Loucy (cell line): Measurements from ENCODE around the gene CHMP4B.

Experiments
- H2AFZ ChIP-seq: fragments of 200-600 bp; sonication (generic); 2 replicates; pipeline ENCODE4 v1.6.0; 2016; ENCODE audit warnings: antibody characterized with exemption, mild to moderate bottlenecking, low read length, moderate library complexity
- H3F3A ChIP-seq: fragments of 200-600 bp; 2 replicates; pipeline ENCODE4 v1.6.0; 2016; ENCODE audit warnings: antibody characterized with exemption, low read depth, mild to moderate bottlenecking
- H3K27me3 ChIP-seq: fragments of 200-600 bp; sonication (generic); 2 replicates; pipeline ENCODE4 v1.6.1; 2014; ENCODE audit warnings: low read length, mild to moderate bottlenecking; ENCODE audit not compliant: insufficient read depth, poor library complexity, severe bottlenecking
- H3K36me3 ChIP-seq: fragments of 200-600 bp; sonication (generic); 2 replicates; pipeline ENCODE4 v1.6.1; 2016; ENCODE audit warnings: low read length; ENCODE audit not compliant: insufficient read depth
- H3K4me1 ChIP-seq: fragments of 200-600 bp; sonication (generic); 2 replicates; pipeline ENCODE4 v1.5.1; 2014; ENCODE audit warnings: low read length, mild to moderate bottlenecking; ENCODE audit not compliant: insufficient read depth, poor library complexity, severe bottlenecking
- H3K4me2 ChIP-seq: fragments of 200-600 bp; sonication (generic); 2 replicates; pipeline ENCODE4 v1.6.0; 2014; ENCODE audit warnings: antibody characterized with exemption, low read length, low read depth, mild to moderate bottlenecking; ENCODE audit not compliant: poor library complexity, severe bottlenecking
- H3K4me3 ChIP-seq: fragments of 200-600 bp; sonication (generic); 2 replicates; pipeline ENCODE4 v1.5.1; 2014; ENCODE audit warnings: low read length, mild to moderate bottlenecking, mixed read lengths; ENCODE audit not compliant: poor library complexity, severe bottlenecking
- H3K79me2 ChIP-seq: fragments of 200-600 bp; sonication (generic); 2 replicates; pipeline ENCODE4 v1.6.1; 2014; ENCODE audit warnings: low read length; ENCODE audit not compliant: insufficient read depth
- H3K9ac ChIP-seq: fragments of 200-600 bp; sonication (generic); 2 replicates; pipeline ENCODE4 v1.6.0; 2014; ENCODE audit warnings: mild to moderate bottlenecking, low read depth, low read length, moderate library complexity; ENCODE audit not compliant: poor library complexity, severe bottlenecking
- H3K9me2 ChIP-seq: fragments of 200-600 bp; sonication (generic); replicated peaks from 2 replicates; pipeline ENCODE4 v1.6.1; 2016; ENCODE audit warnings: low read depth, low read length, mixed read lengths
- H3K9me3 ChIP-seq: fragments of 200-600 bp; sonication (generic); 2 replicates; pipeline ENCODE4 v1.6.1; 2014; ENCODE audit warnings: mild to moderate bottlenecking, antibody characterized with exemption, low read length, low read depth; ENCODE audit not compliant: insufficient read depth
- H4K20me1 ChIP-seq: fragments of 200-600 bp; sonication (generic); 2 replicates; pipeline ENCODE4 v1.6.0; 2014; ENCODE audit warnings: antibody characterized with exemption, low read length, mild to moderate bottlenecking; ENCODE audit not compliant: insufficient read depth, poor library complexity, severe bottlenecking
- CTCF ChIP-seq: fragments of 200-600 bp; sonication (generic); conservative IDR thresholded peaks from 2 replicates; pipeline ENCODE4 v1.5.1; 2014; ENCODE audit warnings: mild to moderate bottlenecking, antibody characterized with exemption, low read length
- EZH2phosphoT487 ChIP-seq: fragments of 200-600 bp; IDR thresholded peaks from 2 replicates; pipeline ENCODE4 v1.6.1; 2018; ENCODE audit warnings: antibody characterized with exemption, mild to moderate bottlenecking, moderate library complexity, borderline replicate concordance

The CHMP4B gene

GRCh38 chr20:33820362-33820761 is 9.2 kb downstream of the CHMP4B start:
- Histone ChIP-seq H3K27me3 (no peaks in the 10 kb centered on the region), H3K9me3 (no peaks in the 10 kb centered on the region), H3F3A (no peaks in the 10 kb centered on the region), H2AFZ (no peak overlapping the region), H3K9ac (no peak overlapping the region), H3K9me2 (no peaks in the 10 kb centered on the region), H3K4me1 (peaks cover 33% of the 10 kb centered on the region), H3K79me2 (peaks cover 91% of the 10 kb centered on the region), H3K4me3 (no peak overlapping the region), H3K36me3 (no peaks in the 10 kb centered on the region; the same call in 1 of the 2 replicates), H4K20me1 (peaks cover 58% of the 10 kb centered on the region), H3K4me2 (peak overlapping the region; percentile 20)
- no peak for TF ChIP-seq EZH2phosphoT487
- TF ChIP-seq CTCF, result no peak

GRCh38 chr20:33821270-33821836 is 10.2 kb downstream of the CHMP4B start:
- H3K9me3 ChIP-seq, result no peaks in the 10 kb centered on the region
- H3K79me2 ChIP-seq, result peaks cover 90% of the 10 kb centered on the region
- no peak for TF ChIP-seq EZH2phosphoT487
- TF ChIP-seq CTCF, result no peak
- H3F3A ChIP-seq, result no peaks in the 10 kb centered on the region
- H3K36me3 ChIP-seq, result no peaks in the 10 kb centered on the region; the same call in 1 of the 2 replicates
- no peak overlapping the region for H2AFZ ChIP-seq
- H3K9me2 ChIP-seq, result no peaks in the 10 kb centered on the region
- H3K9ac ChIP-seq, result no peak overlapping the region
- peaks cover 24% of the 10 kb centered on the region for H3K4me1 ChIP-seq
- no peak overlapping the region for H3K4me2 ChIP-seq
- no peaks in the 10 kb centered on the region for H3K27me3 ChIP-seq
- no peak overlapping the region for H3K4me3 ChIP-seq
- peaks cover 56% of the 10 kb centered on the region for H4K20me1 ChIP-seq

- TF ChIP-seq CTCF (no peak), EZH2phosphoT487 (no peak)
- Histone ChIP-seq H3K9me2 (no peaks in the 10 kb centered on the region), H3K4me3 (no peak overlapping the region), H3K9ac (no peak overlapping the region), H3K4me2 (no peak overlapping the region), H3K27me3 (no peaks in the 10 kb centered on the region), H3K9me3 (no peaks in the 10 kb centered on the region), H3K79me2 (peaks cover 90% of the 10 kb centered on the region), H4K20me1 (peaks cover 54% of the 10 kb centered on the region), H3F3A (no peaks in the 10 kb centered on the region), H3K36me3 (no peaks in the 10 kb centered on the region; the same call in 1 of the 2 replicates), H3K4me1 (peaks cover 17% of the 10 kb centered on the region), H2AFZ (no peak overlapping the region)
These were observed 11.3 kb downstream of the CHMP4B start for GRCh38 chr20:33822423-33822822.
